DMS79 (cell line): Measurements from ENCODE around the gene SLC8B1.

Source experiments
- DNase-seq: peaks from one replicate; lab custom pipeline; 2025; lab: John Stamatoyannopoulos, UW

Gene SLC8B1

GRCh38 chr12:113268621-113269020 lies 66.3 kb downstream of the SLC8B1 start:
- no peak for DNase-seq

GRCh38 chr12:113268136-113268535 lies 66.8 kb downstream of the SLC8B1 start:
- no peak for DNase-seq

DNA sequence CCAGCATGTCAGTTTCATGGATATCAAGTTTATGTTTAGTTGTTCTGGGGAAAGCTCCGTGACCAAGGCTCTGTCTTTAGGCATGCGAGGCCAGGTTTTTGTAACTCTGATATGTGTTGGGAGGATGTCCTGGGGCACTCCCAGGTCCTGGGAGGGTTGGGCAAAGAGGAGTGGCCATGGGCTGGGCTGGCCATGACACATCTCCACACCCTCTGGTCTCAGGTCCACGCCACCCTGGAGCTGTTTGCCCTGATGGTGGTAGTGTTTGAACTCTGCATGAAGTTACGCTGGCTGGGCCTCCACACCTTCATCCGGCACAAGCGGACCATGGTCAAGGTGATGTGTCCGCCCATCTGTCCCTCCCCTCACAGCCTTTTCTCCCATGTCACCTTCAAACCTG lies 67.3 kb downstream of the SLC8B1 start:
- no peak for DNase-seq

- no peak for DNase-seq
Observed at GRCh38 chr12:113266106-113266895, 68.6 kb downstream of the SLC8B1 start.

- no peak for DNase-seq
Observed at GRCh38 chr12:113263431-113263963, 71.4 kb downstream of the SLC8B1 start.

GRCh38 chr12:113262710-113263109 lies 72.2 kb downstream of the SLC8B1 start:
- no peak for DNase-seq

- no peak for DNase-seq
Observed at GRCh38 chr12:113261847-113262470, 73.0 kb downstream of the SLC8B1 start.

- DNase-seq, result no peak
Observed at GRCh38 chr12:113260636-113261300, 74.1 kb downstream of the SLC8B1 start.

DNA sequence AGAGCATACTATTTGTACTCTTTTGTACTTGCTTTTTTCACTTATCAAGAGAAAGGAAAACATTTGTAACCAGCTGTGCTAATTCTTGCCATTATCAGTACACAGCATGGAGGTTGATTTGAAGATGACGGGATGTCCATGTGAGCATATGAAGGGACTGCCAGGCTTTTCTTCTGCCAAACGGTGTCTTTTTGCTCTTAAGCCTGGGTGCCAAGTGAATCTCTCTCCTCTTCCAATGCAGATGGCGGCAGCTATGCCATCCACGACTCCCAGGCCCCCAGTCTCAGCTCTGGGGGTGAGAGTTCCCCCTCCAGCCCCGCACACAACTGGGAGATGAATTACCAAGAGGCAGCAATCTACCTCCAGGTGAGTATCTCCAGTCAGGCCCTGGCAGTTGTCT lies 74.8 kb downstream of the SLC8B1 start:
- no peak for DNase-seq

DNA sequence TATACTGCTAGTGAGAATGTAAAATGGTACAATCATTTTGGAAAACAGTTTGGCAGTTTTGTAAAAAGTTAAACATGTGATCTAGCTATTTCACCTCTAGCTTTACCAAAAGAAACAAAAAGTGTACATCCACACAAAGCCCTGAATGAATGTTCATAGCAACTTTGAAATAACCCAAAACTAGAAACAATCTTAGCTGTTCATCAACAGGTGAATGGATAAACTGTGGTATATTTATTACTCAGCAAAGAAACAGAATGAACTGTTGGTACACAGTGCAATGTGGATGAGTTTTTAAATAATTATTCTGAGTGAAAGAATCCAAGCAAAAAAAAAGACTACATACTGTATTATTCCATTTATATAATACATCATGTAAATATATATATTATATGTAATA lies 77.3 kb downstream of the SLC8B1 start:
- no peak for DNase-seq

- no peak for DNase-seq
Observed at GRCh38 chr12:113254298-113254697, 80.6 kb downstream of the SLC8B1 start.

GRCh38 chr12:113253532-113254285 lies 81.2 kb downstream of the SLC8B1 start:
- no peak for DNase-seq

GRCh38 chr12:113252494-113252893 lies 82.4 kb downstream of the SLC8B1 start:
- DNase-seq, result no peak

- no peak for DNase-seq
Observed at GRCh38 chr12:113251404-113252070, 83.4 kb downstream of the SLC8B1 start.

- DNase-seq, result no peak
Observed at GRCh38 chr12:113250045-113250444, 84.9 kb downstream of the SLC8B1 start.

DNA sequence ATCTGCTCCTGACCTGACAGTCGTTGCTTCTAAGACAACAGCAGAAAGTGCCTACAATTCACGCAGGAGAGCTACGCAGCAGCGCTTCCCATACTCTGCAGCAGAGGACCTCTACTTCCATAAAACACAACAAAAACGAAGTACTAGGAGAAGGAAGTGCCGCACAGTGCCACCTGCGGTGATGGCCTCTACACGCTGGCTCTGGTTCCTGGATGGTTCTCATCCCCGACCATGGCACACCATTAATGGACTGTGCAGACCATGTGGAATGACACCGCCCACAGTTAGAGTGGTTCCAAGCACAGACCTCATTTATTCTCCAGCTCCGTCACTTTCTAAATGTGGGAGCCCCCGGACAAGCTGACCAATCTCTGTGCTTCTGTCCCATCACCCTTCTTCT lies 85.4 kb downstream of the SLC8B1 start:
- no peak for DNase-seq

DNA sequence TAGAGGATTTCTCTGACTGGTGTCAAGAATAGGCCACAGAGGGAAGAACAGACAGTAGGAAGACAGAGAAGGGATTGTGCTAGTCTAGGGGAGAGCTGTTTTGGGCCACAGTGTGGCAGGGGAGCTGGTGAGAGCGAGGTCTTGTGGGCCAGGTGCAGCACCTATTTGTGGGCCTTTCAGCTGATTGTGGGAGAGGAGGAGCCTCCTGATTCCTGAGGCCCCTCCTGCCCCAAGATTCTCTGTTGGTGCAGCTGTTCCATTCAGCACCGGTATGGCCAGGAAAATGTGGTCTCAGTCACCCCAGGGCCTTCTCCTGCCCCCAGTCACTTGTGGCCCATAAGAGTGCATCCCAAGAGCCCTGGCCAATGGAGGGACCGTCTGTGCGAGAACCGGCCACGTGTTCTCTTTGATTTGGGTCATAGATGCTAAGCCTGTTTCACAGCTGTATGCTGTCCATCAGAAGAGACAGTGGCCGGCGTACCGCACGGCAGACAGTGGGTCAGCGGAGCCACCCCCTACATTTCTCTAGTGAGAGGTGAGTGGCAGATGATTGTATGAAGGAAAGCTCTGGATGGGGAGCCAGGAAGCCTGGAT lies 86.0 kb downstream of the SLC8B1 start:
- DNase-seq, result no peak
